T-helper 2 cell treated with Interferon-gamma antibody and Interleukin-4, amounts not matched to agents 5 μg/mL and 100 μg/mL, for 36 hours (primary cell): ENCODE results near the gene ADCY7.
"Not testable (repeated sequence)": the region's sequence is repeated elsewhere in the genome, so short reads cannot be mapped to it uniquely, and the experiment has no call there.

Experiments
- DNase-seq: peaks from one replicate; pipeline ENCODE4 v3.0.0; 2021; ENCODE audit warnings: low spot score
- H3K27ac Mint-ChIP-seq: one replicate; pipeline ENCODE4 v1.8.0; 2021; ENCODE audit warnings: mild to moderate bottlenecking, mixed read lengths
- H3K27me3 Mint-ChIP-seq: one replicate; pipeline ENCODE4 v1.8.0; 2021; ENCODE audit warnings: low read depth, mixed read lengths
- H3K36me3 Mint-ChIP-seq: one replicate; pipeline ENCODE4 v1.8.0; 2021; ENCODE audit warnings: low read depth, mixed read lengths
- H3K4me1 Mint-ChIP-seq: one replicate; pipeline ENCODE4 v1.8.0; 2021; ENCODE audit warnings: low read depth, mixed read lengths
- H3K4me3 Mint-ChIP-seq: one replicate; pipeline ENCODE4 v1.8.0; 2022; ENCODE audit warnings: mild to moderate bottlenecking, moderate library complexity, mixed read lengths
- H3K9me3 Mint-ChIP-seq: one replicate; pipeline ENCODE4 v1.8.0; 2021; ENCODE audit warnings: mixed read lengths

ADCY7 gene

DNA sequence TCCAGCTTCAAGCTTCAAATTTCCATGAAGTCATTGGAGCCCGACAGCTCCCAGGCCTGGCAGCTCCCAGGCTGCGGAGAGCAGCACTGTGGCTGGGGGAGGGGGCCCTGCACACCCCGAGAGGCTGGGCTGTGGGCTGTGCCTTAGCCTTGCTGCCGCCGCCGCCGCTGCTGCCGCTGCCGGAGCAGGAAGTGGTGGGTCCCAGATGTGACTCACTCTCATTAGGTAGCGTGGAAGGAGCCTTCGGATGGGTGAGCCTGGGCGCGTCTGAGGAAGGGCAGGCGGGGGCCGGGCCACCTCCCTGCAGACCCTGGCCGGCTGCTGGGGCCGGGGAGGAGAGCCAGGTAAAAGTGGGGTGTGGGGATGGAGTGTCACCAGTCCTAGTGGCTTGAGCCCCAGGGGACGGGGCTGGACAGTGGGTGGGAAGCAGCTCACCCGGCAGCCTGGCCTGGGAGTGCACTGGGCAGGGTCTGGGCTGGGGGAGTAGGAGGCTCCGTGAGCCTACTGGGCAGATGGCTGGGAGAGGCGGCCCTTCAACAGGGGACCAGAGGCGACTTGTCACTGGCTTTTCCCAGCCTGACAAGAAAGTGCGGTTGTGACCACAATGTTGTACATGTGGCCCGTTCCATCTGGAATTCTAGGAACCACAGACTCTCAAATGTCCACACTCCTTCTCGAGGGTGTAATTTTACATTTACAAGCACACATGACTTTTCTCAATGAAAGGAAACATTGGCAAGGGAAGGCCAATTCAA is at the start of gene ADCY7:
ADCY7 (plus strand) TSS at position 215 of the 755 bp plus-strand sequence. CDS start 21,629 bp downstream, outside the sequence.
- Mint-ChIP-seq H3K4me3 (peak within 1 kb of the TSS; percentile 98), H3K4me1 (peaks cover 54% of the 10 kb centered on the region), H3K27me3 (no peaks in the 10 kb centered on the region), H3K36me3 (peaks cover 19% of the 10 kb centered on the region), H3K27ac (peak within 1 kb of the TSS; percentile 93), H3K9me3 (peaks cover 2% of the 10 kb centered on the region)
- peak; percentile 84 for DNase-seq

DNA sequence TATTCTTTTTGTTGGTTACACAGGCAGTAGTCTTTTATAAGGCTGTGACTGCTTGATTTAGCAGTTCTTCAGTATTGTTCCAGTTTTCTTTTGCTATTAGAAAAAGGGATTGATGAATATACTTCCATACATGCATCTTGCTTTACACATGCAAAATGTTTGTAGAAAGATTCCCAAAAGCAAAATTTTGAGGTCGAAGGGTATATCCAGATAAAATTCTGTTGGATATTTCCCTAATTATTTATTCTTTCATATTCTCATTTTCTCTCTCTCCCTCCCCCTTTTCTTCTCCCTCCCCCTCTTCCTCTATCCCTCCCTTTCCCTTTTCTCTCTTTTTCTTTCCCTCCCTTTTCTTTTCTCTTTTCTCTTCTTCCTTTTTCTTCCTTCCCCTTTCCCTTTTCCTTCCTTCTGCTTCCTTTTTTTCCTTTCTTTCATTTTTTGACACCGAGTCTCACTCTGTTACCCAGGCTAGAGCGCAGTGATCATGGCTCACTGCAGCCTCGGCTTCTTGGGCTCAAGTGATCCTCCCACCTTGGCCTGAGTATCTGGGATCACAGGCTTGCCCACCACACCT is 46.9 kb upstream of the ADCY7 start:
- DNase-seq, result no peak
- Mint-ChIP-seq H3K4me3 (no peak overlapping the region), H3K4me1 (peaks cover 18% of the 10 kb centered on the region), H3K27me3 (no peaks in the 10 kb centered on the region), H3K9me3 (no peaks in the 10 kb centered on the region), H3K36me3 (peaks cover 25% of the 10 kb centered on the region), H3K27ac (no peak overlapping the region)

DNA sequence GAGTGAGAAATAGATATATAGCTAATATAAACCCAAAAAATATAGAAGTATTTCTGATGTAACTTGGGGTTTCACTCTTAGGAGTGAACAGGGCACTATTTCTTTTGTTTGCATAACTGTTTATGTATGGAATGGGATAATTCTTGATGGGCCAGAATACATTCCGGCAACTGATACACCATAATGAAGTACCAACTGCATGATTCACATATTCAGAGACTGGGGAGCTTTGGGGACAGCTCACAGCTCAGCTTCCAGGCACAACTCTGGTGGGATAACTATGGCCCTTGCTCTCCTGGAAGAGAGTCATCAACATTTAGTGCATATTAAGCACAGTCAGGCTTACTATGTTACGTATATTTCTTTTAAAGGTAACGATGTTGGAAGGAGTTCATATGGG is 42.1 kb upstream of the ADCY7 start:
- Mint-ChIP-seq H3K27ac (no peak overlapping the region), H3K36me3 (peaks cover 47% of the 10 kb centered on the region), H3K4me3 (no peak overlapping the region), H3K27me3 (no peaks in the 10 kb centered on the region), H3K9me3 (no peaks in the 10 kb centered on the region), H3K4me1 (peaks cover 6% of the 10 kb centered on the region)
- DNase-seq, result no peak

DNA sequence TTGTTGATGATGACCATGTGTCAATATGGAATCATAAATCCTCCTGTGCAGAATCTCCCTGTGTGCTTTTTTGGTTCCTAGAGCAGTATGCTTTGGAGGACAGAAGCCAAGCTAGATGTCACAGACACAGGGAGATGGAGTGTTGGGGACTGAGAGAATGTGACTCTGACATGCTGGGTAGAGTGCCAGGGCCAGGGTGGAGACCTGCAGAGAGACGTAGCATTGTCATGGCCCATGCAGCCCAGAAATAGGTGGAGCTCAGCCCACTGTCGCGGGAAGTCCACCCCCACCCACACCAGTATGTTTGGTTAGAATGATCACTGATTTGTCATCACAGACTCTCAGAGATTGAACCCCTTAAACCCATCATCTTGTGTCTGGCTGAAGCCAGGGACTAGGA is 39.2 kb upstream of the ADCY7 start:
- Mint-ChIP-seq H3K27ac (no peak overlapping the region), H3K27me3 (no peaks in the 10 kb centered on the region), H3K9me3 (no peaks in the 10 kb centered on the region), H3K4me3 (no peak overlapping the region), H3K36me3 (peaks cover 44% of the 10 kb centered on the region), H3K4me1 (peaks cover 6% of the 10 kb centered on the region)
- DNase-seq, result no peak

DNA sequence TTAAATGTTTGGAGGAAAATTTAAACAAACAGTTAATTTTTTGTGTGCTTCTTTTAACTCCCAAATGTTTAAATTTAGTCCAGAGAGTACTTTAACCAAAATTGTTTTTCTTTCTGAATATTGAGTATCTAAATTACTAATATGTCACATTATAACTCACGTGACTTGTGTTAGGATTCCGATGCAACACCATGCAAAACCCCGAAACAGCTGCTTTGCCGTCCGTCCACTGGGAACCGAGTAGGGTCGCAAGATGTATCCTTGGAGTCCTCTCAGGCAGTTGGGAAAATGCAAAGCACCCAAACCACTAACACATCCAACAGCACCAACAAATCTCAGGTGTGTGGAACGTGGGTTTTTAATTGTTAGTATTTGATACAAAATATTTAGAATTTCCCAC is 38.7 kb upstream of the ADCY7 start:
- Mint-ChIP-seq H3K27ac (no peak overlapping the region), H3K4me3 (no peak overlapping the region), H3K4me1 (peaks cover 6% of the 10 kb centered on the region), H3K27me3 (no peaks in the 10 kb centered on the region), H3K9me3 (no peaks in the 10 kb centered on the region), H3K36me3 (peaks cover 44% of the 10 kb centered on the region)
- DNase-seq, result no peak

DNA sequence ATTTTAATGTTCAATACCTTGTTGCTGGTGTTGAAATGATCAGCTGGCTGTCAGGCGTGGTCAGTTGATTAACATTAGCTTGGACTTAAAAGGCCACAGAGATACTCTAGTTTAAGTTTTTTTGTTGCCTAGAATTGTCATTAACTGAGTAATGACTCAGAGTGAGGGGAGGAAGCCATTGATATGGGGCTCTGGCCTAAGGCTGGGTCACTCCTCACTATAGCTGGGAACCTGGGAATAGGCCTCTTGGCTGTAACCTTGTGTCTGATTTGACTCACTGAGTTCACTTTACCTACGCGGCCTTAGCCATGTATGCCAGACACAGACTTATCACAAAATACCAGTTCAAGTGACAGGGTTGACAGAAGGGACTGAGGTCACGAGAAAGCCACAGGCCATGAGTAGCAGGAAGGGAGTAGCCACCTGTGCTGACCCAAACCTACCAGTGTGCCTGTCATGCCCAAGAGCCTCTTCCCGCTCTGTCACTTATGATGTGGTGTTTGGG is 37.9 kb upstream of the ADCY7 start:
- Mint-ChIP-seq H3K27ac (no peak overlapping the region), H3K27me3 (no peaks in the 10 kb centered on the region), H3K4me1 (peaks cover 6% of the 10 kb centered on the region), H3K9me3 (no peaks in the 10 kb centered on the region), H3K36me3 (peaks cover 38% of the 10 kb centered on the region), H3K4me3 (no peak overlapping the region)
- no peak for DNase-seq

DNA sequence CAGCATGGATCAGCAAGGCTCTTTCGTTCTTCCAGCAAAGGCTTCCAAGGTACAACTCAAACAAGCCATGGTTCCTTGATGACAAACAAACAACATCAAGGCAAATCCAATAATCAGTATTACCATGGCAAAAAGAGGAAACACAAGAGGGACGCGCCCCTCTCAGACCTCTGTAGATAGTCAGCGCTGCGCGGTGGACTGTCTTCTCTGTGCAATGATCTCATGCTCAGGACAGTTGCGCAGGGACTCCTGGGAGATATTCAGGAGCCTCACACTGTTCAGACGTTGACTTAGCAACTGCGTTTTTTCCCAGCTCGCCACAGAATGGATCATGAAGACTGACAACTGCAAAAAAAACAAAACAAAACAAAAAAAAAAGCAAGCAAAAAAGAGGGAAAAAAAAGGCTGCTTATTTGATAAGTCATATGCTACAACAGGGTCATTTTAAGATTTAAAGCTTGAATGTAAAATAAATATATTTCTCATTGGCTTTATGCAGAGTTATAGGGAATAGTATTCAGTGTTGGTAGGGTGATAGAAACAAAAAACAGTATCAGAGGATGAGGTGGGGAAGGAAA is 37.1 kb upstream of the ADCY7 start:
- Mint-ChIP-seq H3K36me3 (peaks cover 38% of the 10 kb centered on the region), H3K27ac (no peak overlapping the region), H3K4me3 (no peak overlapping the region)

DNA sequence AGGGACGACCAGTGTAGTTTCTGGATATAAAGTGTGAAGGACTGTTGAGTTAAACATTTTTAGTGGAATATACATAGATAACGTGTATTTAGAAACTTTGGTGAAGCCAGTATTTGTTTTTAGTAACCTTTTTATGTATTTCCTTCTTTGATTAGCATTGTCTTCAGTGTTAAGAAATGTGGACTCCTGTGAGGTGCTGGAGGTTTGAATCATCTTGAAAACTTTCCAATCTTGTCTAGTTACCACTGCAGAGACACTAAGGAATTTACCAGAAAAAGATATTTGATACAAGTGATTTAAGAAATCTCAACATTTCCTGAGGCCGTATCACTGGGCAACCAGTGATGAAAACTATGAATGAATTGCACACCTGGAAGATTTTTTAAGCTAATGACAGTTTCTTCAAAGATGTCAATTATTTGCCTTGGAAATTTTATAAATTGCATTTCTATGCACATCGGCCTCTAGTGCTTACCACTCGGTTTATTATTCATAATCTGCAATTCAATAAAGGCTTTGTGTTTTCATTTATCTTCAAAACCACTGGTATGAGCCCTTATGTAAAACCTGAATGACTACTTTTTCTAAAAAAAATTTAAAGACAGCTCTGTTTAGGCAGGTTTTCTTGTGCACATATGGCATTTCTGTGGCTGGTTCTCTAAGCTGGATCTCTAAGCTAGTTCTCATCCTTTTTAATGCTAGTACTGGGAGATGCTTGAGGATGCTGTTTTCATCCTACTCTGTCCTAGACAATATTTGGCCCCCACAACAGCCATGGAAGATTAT is 31.4 kb upstream of the ADCY7 start:
- H3K4me3 Mint-ChIP-seq, result no peak overlapping the region
- H3K27me3 Mint-ChIP-seq, result no peaks in the 10 kb centered on the region
- no peak for DNase-seq
- H3K9me3 Mint-ChIP-seq, result no peaks in the 10 kb centered on the region
- no peak overlapping the region for H3K27ac Mint-ChIP-seq
- peaks cover 1% of the 10 kb centered on the region for H3K36me3 Mint-ChIP-seq
- no peaks in the 10 kb centered on the region for H3K4me1 Mint-ChIP-seq

More for the DNA sequence above, 37.1 kb upstream of the ADCY7 start:
- no peaks in the 10 kb centered on the region for H3K27me3 Mint-ChIP-seq
- no peaks in the 10 kb centered on the region for H3K9me3 Mint-ChIP-seq
- peaks cover 6% of the 10 kb centered on the region for H3K4me1 Mint-ChIP-seq
- no peak for DNase-seq

DNA sequence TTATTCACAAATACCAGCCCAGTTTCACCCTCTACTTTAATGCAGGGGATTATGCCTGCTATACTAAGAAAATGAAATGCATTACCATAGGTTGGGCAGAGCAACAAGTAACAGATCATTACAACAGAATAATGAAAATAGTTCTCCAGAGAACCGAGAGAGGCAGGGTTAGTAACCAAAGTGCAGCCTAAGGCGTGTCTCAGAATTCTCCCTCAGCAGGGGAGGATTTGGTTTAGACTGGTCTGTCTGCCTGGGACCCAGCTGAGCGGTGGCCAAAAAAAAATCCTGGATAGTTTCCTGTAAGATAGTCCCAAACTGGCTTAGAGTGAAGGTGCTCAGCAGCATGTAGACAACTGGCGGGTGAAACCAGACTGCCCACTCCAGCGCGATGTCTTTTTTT is 30.8 kb upstream of the ADCY7 start:
- no peak overlapping the region for H3K27ac Mint-ChIP-seq
- H3K4me3 Mint-ChIP-seq, result no peak overlapping the region
- H3K27me3 Mint-ChIP-seq, result peaks cover 5% of the 10 kb centered on the region
- no peaks in the 10 kb centered on the region for H3K4me1 Mint-ChIP-seq
- peaks cover 1% of the 10 kb centered on the region for H3K36me3 Mint-ChIP-seq
- no peaks in the 10 kb centered on the region for H3K9me3 Mint-ChIP-seq
- no peak for DNase-seq

DNA sequence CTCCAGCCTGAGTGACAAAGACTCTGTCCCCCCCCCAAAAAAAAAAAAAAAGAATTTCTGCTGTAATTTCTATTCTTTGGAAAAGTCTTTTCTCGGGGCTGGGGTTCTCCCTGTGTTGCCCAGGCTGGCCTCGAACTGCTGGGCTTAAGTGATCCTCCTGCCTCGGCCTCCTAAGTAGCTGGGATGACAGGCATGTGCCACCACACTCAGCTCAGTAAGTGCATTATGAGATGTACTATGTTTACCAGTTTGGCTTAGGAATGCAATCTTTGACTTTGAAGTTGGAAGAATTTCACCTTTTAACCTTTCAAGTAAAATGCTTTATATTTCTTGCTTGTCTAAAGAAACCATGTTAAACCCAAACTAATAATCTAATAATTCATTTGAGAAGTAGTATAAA is 28.0 kb upstream of the ADCY7 start:
- H3K9me3 Mint-ChIP-seq, result no peaks in the 10 kb centered on the region
- peaks cover 15% of the 10 kb centered on the region for H3K27me3 Mint-ChIP-seq
- H3K4me3 Mint-ChIP-seq, result no peak overlapping the region
- no peak overlapping the region for H3K27ac Mint-ChIP-seq
- no peak for DNase-seq
- H3K36me3 Mint-ChIP-seq, result no peaks in the 10 kb centered on the region
- no peaks in the 10 kb centered on the region for H3K4me1 Mint-ChIP-seq

DNA sequence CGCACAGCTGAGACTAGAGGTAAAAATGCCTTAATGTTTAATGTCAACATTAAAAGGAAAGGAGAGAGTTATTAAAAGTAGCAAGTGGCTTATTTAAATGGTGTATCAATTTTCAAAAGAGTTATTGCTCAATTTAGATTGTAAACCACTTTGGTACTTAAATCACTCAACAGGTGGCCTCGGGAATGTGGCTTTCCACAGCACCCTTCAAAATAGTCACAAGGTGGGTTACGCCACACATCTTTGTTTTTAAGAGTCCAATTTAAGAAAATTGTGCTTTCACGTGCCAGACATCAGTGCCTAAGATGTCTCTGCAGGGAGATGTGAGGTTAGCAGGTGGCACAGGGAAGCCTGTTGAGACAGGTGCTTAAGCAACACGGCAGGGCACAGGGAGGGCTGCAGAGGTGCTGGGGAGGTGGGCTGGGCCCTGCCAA is 27.5 kb upstream of the ADCY7 start:
- Mint-ChIP-seq H3K4me1 (no peaks in the 10 kb centered on the region), H3K27me3 (peaks cover 15% of the 10 kb centered on the region), H3K27ac (no peak overlapping the region), H3K36me3 (no peaks in the 10 kb centered on the region), H3K4me3 (no peak overlapping the region), H3K9me3 (no peaks in the 10 kb centered on the region)
- DNase-seq, result no peak

DNA sequence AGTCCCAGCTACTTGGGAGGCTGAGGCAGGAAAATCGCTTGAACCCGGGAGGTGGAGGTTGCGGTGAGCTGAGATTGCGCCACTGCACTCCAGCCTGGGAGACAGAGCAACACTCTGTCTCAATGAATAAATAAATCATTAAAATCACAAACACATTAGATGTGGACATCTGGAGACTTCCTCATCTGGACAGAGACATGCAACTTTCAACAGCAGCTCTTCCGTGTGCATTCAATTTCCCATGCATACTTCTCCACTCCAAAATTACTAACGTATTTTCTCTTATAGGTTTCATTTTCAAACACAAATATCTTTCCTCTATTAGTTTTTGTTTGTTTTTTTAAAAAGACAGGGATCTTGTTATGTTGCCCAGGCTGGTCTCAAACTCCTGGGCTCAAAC is 23.3 kb upstream of the ADCY7 start:
- not testable (repeated sequence) for H3K27ac Mint-ChIP-seq
- H3K27me3 Mint-ChIP-seq, result peaks cover 15% of the 10 kb centered on the region

DNA sequence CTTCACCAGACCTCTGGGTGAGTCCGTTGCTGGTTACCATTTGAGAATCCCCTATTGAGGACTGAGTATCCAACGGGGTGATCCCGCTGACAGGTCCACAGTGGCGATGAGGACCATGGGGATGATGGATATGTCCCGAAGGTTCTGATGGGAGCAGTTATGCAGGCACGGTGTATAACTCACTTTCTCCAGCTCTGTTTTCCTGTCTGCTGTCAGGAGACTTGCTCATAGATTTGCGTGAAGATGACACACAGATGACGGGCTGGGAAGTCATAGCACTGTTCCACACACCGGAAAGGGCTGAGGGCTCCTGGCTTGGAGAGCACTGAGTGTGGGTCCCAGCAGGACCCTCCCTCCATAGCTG is 22.2 kb upstream of the ADCY7 start:
- Mint-ChIP-seq H3K27ac (no peak overlapping the region), H3K9me3 (no peaks in the 10 kb centered on the region), H3K4me1 (peaks cover 23% of the 10 kb centered on the region), H3K36me3 (no peaks in the 10 kb centered on the region), H3K27me3 (peaks cover 15% of the 10 kb centered on the region), H3K4me3 (no peak overlapping the region)
- DNase-seq, result no peak

More for the DNA sequence above, 23.3 kb upstream of the ADCY7 start:
- DNase-seq, H3K36me3 Mint-ChIP-seq, H3K9me3 Mint-ChIP-seq, H3K4me3 Mint-ChIP-seq: not testable (repeated sequence)
- H3K4me1 Mint-ChIP-seq, result peaks cover 17% of the 10 kb centered on the region
